HG02588 (cell line): ENCODE measurements around the gene SV2C.

Source experiments
- ATAC-seq: cut with Tn5 transposase; IDR thresholded peaks from one replicate; pipeline ENCODE4 v1.9.1; 2021; ENCODE audit warnings: mild to moderate bottlenecking, moderate library complexity; ENCODE audit not compliant: unreplicated experiment

The SV2C gene

DNA sequence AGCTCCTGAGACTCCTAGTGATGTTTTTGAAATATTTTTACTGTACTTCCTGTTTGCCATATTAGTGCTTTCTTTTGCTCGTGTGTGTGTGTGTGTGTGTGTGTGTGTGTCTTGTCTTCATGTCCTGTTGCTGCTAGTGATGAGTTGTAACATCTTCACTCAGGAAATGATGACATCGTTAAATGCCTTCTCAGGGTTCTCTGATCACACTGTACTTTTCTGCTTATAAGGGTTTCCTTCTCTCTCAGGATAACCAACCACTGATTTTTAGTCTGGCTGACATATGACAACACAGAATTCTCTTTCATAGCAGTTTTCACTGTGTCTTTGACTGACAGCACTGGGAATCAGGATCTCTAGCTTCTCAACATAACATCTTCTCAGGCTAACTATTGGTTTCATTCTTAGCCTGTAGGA lies 16.1 kb downstream of the SV2C start:
- peak; percentile 36 for ATAC-seq

DNA sequence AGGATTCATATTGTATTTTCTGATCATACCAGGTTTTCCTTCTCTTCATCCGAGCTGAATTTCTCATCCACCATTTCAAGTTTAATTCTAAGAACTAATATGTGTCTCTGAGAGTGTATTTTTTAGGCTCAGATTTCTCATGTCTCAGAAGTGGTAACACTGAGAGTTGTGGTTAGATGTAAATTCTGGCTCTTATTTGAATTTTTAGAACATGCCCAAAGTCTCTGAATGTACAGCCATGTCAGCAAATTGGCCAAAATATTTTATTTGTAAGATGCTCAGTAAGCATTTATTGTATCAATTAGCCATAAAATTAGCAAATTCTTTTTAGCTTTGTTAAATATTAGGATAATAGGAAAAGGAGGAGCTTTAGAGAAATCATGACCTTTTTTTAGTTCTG lies 16.6 kb downstream of the SV2C start:
- ATAC-seq: peak; percentile 63

DNA sequence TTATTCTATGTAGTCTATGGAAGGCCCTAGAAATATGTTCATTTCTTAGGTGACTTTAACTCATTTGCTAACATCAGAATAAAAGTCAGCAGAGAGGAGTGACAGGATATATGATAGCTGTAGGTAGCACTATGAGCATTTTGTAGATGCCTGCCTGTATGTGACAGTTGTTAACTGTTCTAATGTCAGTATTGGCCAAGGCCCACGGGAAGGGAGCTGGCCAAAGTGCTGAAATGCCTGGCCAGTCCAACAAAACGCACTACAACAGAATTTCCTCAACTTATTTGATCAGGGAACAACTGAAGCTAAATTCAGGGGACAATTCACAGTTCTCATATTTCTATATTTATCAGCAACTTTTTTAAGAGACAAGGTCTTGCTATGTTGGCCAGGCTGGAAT lies 20.8 kb downstream of the SV2C start:
- no peak for ATAC-seq

DNA sequence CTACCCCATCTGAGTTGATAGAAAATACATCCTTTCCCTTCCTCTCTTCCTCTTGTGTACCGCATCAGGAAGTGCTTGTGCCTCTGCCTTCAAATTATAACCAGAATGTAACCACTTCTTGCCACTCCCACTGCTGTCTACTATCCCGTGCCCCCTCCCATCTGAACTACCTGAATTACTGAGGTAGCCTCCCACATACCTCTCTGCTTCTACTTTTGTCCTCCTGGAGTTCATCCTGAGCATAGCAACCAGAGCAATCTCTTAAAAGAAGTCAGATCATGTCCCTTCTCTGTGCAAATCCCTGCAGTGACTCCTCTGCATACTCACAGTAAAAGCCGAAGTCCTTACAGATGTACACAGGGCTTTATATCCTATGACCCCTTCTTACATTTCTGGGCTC lies 23.0 kb downstream of the SV2C start:
- ATAC-seq: no peak

DNA sequence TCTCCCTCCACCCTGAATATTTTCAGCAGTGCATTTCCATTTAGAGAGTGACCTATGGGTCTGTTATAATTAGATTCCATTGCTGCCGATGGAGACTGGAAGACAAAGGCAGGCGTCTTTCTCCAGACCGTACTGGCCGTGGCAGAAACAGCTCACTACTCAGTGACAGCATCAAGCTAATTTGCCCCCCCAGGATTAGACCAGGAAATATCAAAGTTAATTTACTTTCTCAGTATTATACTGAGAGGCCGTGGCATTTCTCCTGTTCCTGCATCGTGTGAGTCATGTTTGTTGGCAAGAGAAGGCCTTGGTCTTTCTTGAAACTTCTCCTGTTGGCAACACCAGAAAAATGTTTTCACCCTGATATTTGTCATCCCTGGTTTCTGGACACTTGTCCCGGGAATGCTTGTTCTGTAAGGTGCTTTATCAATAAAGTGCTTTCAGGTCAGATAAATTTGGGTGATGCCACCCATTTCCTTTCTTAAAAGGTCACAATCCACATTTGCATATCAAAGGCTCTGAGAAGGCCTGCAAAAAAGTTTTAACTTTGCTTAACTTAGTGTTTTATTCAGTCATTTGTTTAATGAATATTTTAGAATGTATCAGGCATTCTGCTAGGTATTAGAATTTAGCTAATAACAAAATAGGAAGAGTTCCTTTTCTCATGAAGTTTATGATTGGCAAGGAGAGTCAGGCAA lies 28.4 kb downstream of the SV2C start:
- ATAC-seq: no peak

DNA sequence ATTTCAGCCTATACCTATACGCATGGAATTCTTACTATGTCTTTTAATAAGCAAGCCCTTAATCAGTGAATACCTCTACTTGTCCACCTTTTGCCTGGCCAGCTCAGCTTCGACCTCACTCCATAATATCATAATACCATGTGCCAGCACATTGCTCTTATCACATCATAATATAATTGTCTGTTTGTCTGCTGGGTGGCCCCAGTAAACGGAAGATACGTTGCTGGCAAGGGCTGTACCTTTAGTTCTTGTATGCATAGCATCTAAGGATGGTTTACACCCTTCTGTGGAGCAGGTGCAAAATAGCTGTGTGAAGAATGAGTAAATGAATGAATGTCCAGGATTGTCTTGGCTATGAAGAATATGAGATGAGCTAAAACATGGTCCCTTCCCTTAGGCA lies 29.9 kb downstream of the SV2C start:
- no peak for ATAC-seq

DNA sequence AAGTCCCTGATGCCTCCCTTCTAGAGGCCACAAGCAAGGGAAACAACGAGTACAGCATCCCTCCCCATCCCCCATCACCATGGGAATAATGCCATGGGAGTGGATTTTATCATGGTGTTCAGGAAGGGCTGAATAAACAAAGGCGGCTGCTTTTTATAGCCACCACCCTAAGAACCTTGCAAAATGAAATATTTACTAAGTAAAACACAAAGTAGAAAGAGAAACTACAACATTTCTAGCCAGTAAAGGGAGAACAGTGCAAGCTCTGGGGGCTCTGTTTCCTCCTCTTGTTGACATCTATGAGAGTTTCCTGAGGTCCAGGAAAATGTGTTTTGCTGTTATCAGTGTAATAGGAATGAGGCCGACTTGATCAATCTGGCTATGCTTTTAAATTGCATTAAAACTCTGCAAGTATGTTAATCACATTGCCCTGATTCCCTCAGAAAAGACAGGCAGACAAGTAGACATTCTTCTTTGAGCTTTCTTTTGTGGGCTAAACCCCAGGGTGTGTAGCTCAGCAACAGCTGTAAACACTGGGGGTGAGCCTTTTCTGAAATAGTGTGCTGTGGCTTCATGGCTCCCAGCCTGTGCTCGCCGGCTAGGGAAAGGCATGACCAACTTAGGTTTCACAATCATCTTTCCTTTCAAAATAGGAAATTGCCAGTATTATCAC lies 31.1 kb downstream of the SV2C start:
- no peak for ATAC-seq

DNA sequence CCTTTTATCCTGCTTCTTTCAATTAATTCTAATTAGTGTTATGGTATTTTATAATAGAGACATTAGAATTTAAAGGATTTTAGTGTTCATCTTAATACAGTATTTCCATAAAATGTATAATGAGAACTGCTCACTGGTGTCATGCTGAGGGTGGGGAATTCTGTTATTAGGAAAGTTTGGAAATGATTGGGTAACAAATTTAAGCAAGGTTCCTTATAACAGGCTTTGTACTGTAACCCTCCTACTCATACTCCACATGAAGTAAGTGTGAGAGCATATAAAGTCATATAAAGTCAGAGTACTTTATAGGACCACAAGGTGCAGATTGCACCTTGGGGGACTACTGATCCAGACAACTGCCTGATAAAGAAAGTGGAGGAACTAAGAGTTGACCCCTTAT lies 42.2 kb downstream of the SV2C start:
- no peak for ATAC-seq

DNA sequence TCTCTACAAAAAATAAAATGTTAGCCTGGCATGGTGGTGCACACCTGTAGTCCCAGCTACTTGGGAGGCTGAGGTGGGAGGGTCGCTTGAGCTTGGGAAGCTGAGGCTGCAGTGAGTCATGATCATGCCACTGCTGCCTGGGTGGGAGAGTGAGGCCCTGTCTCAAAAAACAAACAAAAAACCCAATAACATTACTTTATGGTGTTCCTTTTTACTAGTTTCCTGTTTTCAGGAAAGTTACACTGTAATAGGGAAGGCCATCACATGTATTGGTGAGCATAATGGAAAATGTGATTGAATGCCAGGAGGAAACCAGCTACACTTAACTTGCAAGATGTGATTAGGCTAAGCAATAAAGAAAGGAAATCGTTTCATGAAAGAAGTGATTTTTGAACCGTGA lies 42.7 kb downstream of the SV2C start:
- ATAC-seq: no peak

DNA sequence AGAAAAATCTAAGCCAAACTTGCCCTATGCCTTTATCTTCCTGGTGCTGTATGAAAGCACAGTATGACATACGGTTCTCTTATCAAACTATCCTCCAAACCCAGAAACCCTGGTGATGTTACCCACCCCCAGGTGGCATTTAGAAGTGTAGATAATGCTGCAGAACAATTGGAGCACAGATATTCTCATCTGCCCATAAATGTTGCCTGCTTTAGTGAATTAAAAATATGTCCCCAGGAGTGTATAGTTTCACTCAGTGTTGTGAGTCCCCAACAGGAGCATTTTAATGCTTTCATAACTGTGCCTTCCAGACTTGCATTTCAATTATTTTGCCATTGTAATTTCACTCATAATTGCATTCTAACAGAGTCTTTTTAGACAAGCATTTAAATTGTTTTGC lies 50.8 kb downstream of the SV2C start:
- ATAC-seq: no peak

DNA sequence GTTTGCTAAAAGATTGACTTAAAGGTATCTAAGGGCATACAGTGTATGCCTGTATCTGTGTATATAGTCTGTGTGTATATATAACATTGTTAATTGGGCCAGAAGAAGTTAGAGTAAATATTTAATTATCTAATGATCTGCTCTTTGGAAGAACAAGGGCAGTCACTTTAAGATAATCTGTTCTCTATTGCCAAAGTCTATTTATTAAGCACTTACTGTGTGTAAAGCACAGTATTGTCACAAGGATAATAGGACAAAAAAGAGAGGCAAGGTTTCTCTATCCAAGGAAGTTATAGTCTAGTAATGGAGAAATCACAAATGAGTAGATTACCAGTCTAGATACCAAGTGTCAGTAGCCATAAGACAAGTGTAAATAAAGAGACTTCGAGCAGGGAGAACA lies 51.5 kb downstream of the SV2C start:
- ATAC-seq: no peak

DNA sequence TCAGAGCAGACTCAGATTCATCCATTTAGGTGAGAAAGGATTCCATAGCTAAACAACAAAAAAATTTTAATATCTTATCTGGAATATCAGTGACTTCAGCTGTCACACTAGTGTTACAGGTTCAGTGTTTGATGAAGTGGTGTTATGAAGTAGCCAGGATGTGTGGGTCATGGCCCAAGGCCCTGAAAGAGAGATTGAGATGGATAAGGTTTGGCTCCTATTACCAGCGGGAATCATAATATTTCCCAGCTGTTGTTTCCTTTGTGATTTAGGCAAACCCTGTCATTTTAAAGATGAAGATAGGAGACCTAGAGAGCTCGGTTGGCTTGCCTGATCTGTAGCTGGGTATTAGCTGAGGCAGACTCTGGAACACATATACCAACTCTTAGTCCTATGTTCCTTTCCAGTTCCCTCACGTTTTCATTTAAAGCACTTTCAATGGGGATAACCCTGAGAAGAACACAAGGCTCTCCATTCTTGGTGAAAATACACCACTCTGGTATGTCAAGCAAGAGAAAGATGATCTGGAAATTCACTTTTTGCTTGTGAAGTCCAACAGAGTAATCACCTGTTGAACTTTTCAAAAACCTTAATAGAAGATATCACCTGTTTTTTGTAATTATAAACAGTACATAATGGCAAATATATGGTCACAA lies 54.8 kb downstream of the SV2C start:
- no peak for ATAC-seq

DNA sequence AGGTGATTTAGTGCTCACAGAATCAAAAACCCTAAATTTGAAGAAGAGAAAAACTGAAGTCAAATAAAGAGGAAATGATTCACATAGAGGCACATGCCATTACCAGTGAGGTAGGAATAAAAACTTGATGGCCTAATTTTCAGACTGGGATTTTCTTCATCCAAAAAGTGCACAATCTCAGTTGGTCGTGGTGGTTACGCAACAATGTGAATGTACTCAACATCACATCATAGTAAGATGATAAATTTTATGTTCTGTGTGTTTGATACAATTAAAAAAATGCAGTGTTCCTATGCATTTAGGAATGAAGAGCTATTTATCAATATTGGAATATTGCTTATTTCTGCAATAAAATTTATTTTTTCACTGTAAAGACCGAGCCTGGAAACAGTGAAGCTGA lies 60.7 kb downstream of the SV2C start:
- no peak for ATAC-seq

DNA sequence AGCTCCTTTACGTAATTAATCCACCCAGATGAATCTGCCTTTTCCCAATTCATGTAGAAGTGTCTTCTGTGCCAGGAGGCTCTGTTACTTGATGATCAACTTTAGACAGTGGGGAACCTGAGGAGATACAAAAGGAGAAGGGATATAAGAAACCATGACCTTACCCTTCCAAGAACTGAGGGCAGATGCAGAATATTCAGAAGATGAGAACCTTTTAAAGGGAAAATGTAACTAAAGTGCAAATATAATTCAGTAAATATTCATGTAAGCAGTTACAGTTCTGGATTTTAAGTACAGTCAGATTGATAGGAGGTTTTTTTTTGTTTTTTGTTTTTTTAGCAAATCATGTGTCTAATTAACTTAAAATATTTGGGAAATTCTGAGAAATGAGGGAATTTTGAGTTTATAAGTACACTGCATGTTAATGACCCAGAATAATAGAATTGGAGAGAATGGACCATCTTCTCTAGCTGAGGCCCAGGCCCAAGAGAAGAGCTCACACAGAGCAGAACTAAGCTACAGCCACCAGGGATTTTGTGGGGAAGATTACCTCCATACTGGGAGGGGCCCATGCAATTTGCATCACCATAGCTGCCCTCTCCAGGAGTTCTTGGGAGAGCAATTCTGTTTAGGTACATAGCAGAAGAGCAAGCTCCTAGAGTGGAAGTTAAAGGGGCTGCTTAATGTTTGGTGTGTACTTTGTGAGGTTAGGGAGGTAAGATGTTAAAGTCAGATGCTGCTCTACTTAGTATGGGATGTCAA lies 61.5 kb downstream of the SV2C start:
- no peak for ATAC-seq

DNA sequence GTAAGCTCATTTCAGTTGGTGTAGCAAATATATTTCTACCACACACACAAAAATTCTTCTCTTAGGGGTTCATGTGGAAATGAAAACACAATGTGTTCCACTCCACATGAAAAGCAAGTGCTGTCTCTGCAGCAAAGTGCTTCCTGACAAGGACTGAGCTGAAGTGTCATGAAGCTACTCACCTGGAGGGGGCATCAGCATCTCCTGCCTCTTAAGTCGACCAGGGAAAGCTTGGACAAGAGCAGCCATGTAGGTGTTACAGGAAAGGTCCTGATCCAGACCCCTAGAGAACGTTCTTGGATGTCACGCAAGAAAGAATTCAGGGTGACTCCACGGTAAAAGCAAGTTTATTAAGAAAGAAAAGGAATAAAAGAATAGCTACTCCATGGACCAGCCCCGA lies 62.8 kb downstream of the SV2C start:
- no peak for ATAC-seq

DNA sequence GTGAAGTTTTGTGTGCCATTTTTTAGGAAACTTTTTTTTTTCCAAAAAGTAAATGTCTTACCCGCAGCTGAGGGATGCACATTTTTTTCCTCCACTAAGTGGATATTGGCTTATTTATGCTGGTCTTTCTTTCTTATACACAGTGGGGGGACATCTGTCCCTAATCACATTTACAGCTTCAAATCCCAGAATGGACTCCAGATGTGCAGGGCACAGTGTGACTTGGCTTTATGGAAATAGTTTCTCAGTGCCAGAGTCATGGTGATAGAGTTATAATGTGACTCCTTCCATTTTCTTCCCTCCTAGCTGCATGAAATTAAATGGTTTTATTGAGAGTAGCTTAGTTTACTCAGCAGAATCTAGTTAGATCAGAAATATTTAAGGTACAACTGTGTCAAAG lies 66.5 kb downstream of the SV2C start:
- no peak for ATAC-seq

DNA sequence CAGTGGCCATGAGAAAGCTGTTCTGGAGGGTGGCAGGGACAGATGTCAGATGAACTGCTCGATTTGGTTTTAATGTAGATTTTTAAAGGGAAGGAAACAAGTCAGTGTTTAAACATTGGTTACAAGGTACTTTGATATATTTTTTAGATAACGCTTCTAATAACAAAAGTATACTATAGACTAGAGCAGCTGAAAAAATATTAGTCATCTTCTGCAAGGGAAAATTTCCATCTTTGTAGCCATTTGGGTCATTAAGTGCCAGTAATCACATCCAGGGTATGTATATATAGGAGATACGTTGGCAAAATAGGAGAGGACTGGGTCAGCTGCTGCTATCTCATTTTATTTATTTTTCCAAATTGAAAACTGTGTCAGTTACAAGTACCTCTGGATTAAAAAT lies 69.0 kb downstream of the SV2C start:
- ATAC-seq: no peak

DNA sequence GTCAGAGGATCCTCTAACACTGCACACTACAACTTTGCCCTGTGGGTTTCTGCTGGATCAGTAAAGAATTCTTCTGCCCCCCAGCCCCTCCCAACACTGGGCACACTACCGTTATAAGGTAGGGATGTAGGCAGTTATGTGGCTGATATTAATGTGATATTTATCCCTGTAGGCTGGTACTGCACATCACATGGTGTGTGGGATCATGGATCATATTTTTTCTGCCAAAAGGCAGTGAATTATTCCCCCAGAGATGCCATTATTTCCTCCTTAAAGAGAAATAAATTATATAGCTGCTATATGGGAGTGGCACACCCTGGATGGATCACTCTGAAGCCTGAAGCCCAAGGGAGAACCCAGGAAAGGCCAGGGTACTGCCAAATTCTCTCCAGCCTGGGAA lies 69.5 kb downstream of the SV2C start:
- no peak for ATAC-seq

DNA sequence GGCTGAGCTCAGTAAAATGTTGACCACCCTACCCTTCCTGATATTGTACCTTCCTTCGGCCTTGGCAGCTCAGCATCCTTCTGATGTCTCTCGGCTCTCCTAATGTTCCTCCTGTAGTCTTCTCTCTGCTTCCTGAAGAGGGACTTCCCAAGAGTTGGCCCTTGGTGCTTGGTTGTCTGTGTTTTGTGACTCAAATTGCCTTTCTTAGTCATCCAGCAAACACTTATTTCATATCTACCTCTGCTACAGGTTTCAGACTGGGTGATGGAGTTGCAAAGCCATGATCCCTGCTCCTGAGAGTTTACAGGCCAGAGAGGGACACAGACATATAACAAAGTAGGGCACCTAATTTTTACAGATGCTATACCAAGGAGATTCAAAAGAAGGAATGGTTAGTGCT lies 70.1 kb downstream of the SV2C start:
- no peak for ATAC-seq

DNA sequence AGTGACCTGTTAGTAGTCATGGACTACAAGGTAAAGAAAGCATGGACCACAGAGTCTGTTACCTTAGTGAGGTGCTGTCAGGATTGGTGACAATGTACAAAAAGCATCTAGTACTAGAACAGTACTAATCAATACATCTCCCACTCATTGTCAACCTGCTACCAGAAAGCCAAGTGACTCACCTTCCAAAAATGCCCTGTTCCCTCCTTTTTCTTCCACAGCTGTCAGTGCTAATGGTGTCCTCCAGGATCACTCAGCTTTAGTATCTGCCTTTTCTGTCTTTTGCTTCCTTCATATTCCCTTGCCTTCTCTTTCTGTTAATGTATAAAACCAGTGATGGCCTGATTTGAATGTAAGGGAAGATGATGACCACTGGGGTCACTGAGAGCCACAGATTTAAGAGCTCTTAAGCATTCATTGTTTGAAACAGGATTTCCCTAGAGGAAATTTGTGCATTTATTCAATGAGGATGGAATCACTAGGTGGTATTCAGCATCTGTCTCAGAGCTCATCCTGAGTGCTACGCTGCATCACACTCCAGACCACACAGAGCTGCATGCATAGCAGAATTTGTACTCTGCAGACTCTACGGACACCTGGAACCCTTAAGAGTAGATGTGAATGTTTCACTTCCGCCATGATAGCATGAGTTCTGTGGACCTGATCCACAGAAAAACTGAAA lies 71.0 kb downstream of the SV2C start:
- no peak for ATAC-seq

DNA sequence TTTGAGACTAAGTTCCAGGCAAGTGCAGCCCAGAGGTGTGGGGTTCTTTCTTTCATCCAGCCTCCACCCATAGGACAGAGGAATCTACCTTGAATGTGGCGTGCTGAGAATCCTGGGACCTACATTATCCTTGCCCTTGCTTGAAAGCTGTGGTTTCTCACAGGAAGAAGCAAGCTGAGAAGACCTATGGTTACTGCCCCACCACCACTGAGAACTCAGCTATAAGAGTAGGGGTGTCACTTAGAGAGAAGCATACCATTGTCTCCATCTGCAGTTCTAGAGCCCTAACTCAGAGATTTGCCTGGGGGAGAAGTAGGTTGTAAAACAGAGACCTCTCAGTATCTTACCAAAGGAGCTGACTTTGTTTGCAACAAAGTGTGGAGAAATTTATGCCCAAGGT lies 72.4 kb downstream of the SV2C start:
- ATAC-seq: no peak
